OCI-LY7 (cell line): ENCODE results near the gene PRAMEF17.
"Not testable (repeated sequence)": the region's sequence is repeated elsewhere in the genome, so short reads cannot be mapped to it uniquely, and the experiment has no call there.

Experiments used
- CTCF ChIP-seq: fragments of 200-600 bp; sonication (generic); conservative IDR thresholded peaks from 2 replicates; pipeline ENCODE4 v1.5.1; 2014; ENCODE audit warnings: mild to moderate bottlenecking, antibody characterized with exemption, low read length, moderate library complexity, mixed read lengths
- EZH2phosphoT487 ChIP-seq: fragments of 200-600 bp; sonication (generic); IDR thresholded peaks from 2 replicates; pipeline ENCODE4 v1.6.1; 2018; ENCODE audit warnings: low read depth, borderline replicate concordance, mild to moderate bottlenecking, mixed run types, antibody characterized with exemption, low read length, moderate library complexity, mixed read lengths

GRCh38 chr1:13393004-13393403 lies 3.6 kb downstream of the PRAMEF17 start:
- TF ChIP-seq CTCF, EZH2phosphoT487: not testable (repeated sequence)
